GM18873 (cell line): ENCODE measurements around the gene OR2T11.
A peak's percentile ranks its signal among the peaks of the same experiment; 100 is the strongest.
"Not testable (repeated sequence)": the region's sequence is repeated elsewhere in the genome, so short reads cannot be mapped to it uniquely, and the experiment has no call there.

Source experiments
- ATAC-seq: cut with Tn5 transposase; IDR thresholded peaks from one replicate; pipeline ENCODE4 v1.9.1; 2021; ENCODE audit warnings: mild to moderate bottlenecking, moderate library complexity, moderate number of reproducible peaks; ENCODE audit not compliant: unreplicated experiment, low FRiP score

OR2T11 gene, protein sequence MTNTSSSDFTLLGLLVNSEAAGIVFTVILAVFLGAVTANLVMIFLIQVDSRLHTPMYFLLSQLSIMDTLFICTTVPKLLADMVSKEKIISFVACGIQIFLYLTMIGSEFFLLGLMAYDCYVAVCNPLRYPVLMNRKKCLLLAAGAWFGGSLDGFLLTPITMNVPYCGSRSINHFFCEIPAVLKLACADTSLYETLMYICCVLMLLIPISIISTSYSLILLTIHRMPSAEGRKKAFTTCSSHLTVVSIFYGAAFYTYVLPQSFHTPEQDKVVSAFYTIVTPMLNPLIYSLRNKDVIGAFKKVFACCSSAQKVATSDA

DNA sequence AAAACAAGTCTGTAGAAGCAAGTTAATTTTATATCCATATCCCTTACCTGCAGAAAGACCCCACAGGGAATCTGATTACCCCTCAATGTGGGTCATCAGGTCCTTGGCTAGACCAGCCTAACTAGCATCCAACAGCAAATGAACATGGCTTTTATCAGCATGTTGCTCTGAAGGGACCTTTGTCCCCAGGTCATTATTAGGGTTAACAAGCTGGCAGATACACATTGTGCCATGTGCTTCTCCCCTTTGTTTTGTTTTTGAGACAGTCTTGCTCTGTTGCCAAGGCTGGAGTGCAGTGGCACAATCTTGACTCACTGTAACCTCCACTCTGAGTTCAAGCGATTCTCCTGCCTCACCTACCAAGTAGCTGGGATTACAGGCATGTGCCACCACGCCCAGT is at the start of gene OR2T11:
TSS of gene OR2T11 (minus strand) at position 101 of the 400 bp plus-strand sequence. CDS start 7,963 bp downstream, outside the sequence.
- not testable (repeated sequence) for ATAC-seq

DNA sequence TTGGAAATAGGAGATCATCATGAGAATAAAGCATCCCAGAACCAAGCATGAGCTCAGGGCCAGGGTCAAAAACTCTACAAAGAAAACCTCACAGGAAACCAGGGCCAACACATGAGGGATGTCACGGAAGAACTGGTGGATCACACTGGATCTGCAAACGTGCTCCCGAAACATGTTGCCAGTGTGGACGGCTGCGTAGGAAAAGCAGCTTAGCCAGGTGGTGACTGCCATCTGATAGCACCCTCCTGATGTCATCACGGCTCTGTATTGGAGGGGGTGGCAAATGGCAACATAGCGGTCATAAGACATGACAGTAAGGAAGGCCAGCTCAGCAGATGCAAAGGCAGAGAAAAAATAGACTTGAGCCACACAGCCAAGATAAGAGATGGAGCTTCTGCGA is 46.8 kb upstream of the OR2T11 start:
- no peak for ATAC-seq

DNA sequence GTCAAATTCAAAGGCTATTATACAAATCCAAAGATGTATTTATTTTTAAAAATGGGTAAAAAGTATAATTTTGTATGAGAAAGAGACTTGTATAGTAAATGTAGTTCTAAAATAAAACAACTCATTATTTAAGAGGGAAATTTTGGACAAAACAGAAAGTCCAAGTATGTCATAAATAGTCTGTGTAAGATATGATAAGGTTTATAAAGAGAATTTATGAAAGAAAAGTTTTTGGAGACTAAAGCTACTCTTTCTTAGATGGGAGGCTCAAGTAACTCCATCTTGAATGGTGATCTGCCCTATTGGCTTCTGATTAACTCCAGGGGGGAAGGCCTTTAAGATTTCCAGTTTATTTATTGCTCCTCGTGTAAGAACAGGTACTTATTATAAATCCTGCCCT is 35.1 kb upstream of the OR2T11 start:
- ATAC-seq = no peak

DNA sequence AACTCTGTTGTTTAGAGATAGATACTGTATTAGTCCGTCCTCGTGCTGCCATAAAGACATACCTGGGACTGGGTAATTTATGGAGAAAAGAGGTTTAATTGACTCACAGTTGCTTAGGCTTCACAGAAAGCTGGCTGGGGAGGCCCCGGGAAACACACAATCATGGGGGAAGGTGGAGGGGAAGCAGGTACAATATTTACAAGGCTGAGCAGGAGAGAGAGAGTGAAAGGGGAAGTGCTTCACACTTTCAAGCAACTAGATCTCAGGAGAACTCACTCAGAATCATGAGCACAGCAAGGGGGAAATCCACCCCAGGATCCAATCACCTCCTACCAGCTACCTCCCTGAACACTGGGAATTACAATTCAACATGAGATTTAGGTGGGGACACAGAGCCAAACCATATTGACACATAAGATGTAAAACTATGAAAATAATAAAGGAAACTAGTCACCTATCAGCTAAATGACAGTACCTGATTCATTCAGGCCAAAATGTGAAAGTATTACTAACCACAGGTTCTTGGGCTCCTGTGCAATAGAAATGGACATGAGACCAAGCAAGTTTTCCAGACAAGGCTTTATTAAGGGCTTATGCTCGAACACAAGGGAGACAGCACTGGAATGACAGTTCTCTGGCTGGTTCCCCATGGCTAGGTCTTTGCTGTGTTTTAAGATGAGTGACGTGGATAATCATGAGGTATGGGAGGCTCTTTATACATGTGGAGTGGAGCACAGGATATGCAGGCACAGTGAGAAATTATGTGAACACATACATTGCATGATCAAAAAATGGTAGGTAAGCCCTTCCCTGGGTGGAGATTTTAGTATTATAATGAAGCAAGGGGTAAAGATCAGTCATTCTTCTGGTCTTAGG is 28.8 kb upstream of the OR2T11 start:
- ATAC-seq = peak; percentile 85

DNA sequence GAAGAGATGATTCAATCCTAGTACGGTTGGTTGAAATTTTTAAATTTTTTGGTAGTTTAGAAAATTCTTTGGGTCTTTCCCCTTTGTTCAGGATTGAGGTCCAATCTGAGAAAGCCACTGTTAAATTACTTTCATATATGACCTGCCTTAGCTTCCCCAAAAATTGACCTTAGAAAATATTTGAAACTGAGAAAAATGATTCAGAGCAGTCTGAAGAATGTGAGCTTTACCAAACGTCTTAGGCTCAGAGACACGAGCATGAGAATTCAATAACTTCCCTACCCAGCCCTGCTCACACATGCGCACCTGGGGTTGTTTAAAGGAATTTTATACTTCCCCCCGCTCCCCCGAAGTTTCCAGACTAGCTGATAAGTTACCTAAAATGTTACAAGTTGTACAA is 21.9 kb upstream of the OR2T11 start:
- not testable (repeated sequence) for ATAC-seq

DNA sequence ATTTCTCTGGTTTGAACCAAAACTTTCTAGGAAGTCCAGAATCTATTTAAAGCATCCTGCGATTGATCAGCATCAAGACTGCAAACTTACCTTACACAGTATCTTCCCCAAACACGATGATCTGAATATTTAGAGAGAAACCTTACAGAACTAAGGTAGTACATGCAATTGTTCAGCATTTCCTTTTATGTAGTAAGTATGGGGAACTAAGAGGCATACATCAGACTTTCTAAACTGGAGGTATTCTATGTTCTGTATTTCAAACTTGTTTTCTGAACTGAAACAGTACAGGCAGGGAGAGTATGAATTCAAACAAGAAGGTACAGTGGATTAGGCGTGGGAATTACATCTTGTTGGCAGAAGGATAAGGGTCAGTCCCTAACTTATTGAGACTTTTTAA is 20.5 kb upstream of the OR2T11 start, which contains the start of gene OR2T27:
TSS of gene OR2T27 (minus strand) at position 175 of the 400 bp plus-strand sequence. CDS start 4,644 bp downstream, outside the sequence.
- not testable (repeated sequence) for ATAC-seq

DNA sequence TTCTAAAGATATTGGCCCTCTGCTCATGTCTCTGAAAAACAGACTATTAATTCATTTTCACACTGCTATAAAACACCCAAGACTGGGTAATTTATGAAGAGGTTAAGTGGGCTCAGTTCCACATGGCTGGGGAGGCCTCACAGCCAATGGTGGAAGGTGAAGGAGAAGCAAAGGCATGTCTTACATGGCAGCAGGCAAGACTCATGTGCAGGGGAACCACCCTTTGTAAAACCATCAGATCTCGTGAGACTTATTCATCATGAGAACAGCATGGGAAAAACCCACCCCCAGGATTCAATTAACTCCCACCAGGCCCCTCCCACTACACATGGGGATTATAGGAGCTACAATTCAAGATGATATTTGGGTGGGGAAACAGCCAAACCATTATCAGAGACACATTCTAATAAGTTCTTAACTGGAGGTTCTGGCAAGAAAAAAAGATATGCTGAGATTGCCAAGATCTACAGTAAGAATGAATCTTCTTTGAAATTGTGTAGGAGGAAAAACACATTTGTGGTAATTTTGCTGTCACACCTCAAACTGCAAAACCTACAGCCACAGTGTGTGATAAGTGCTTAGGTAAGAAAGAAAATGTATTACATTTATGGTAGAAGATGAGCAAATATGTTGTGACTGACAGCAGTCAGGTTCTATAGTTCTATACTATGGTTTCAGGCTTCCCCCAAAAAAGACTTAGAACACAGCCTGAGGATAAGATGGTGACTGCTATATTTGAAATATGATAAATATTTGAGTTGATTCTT is 14.1 kb upstream of the OR2T11 start:
- not testable (repeated sequence) for ATAC-seq

DNA sequence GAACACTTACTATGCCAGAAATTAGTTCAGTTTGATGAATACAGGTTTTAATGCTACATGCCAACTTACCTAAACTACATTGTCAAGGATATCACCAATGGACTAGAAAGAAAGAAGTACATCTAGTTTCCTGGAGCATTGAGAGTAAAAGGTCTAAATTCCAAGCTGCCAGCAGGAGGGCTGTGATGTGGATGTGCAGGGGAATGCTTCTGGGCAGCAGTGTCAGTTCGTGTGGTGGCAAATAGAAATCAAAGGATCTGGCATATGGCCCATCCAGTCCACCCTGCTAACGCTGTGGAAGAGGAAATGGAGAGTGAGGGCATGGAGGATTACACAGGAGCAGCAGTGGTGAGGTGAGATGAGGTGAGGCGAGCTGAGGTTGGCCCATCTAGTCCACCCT is 10.3 kb upstream of the OR2T11 start, which contains the start of gene OR2T35:
TSS of gene OR2T35 (minus strand) at position 101 of the 400 bp plus-strand sequence. CDS start 6,020 bp downstream, outside the sequence.
- not testable (repeated sequence) for ATAC-seq

DNA sequence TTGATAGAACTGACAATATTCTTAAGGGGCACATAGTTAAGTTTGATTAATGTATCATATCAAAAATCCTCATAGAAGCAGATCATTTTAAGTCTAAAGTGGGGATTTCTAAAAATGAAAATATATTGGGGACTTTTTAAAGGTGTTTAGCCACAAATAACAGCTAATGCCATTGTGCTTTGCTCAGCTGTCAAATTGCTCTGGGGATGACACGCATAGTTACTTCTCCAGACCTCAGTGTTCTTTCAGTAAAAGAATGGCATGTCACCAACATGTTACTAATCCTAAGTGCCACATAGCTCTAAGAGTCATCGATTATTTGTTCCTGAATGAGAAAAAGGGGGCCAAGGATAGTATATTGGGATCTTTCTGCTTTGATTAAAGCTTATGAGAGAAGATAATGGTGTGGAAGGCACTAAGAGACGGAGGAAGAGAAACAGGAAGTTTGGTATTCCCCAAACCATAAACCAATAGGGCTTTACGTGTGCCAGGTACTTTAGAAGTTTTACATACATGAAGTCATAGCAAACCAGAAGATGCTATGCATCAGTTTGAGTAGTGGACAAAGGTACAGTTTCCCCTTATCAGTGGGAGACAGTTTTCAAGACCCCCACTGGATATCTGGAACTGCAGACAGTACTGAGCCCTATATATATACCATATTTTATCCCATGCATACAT is 8.2 kb upstream of the OR2T11 start:
- ATAC-seq = peak; percentile 83

DNA sequence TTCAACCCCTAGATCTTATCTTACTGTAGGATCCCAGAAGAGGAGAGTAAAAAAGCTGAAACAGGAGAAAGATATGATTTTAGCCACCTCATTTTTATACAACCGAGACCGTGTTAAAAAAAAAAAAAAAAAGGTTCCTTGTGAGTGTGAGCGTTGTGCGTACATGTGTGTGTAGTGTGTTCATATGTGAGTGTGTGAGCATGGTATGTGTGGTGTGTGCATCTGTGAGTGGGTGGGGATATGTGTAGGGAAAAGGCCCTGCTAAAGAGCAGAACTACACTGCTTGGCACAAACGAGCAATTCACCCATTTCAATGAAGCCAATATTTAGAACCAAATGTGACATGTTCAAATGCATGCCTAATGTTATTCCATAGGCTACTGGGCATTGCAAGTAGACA is 6.7 kb upstream of the OR2T11 start:
- not testable (repeated sequence) for ATAC-seq

DNA sequence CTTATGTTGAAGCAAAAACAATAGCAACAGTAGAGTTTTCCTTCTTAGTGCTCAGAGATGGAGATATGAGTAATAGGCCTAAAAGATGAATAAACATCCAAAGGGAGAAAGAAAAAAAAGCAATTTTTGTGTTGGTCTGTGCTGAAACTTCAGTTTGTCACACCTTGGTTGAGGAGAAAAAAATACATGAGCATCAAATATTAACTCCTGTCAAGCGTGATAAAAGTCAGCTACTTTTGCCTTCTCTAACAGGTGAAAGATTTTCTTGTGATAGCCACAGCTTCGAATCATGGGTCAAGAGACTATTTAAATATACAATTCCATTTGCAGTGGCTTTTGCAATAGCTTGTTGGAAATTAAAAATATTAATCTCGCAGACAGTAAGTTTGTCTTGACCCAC is 6.0 kb upstream of the OR2T11 start:
- not testable (repeated sequence) for ATAC-seq

DNA sequence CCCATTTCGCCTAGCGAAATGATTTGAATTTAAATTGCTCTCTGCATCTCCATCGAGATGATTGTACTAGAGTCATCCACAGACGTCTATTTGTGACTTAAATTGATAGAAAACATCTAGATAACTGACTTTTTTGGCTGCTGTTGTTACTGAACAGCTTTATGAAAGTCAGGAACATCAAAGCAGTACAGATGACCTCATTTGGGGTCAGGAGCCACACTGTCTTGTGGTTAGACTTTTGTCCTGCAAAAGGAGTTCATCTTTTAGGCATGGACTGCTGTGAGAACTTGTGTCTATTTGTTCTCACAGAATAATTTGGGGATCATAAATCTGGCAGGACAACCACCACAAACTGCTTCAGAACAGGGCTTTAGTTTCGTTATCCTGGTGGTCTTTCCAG is 4.8 kb upstream of the OR2T11 start:
- ATAC-seq = not testable (repeated sequence)

DNA sequence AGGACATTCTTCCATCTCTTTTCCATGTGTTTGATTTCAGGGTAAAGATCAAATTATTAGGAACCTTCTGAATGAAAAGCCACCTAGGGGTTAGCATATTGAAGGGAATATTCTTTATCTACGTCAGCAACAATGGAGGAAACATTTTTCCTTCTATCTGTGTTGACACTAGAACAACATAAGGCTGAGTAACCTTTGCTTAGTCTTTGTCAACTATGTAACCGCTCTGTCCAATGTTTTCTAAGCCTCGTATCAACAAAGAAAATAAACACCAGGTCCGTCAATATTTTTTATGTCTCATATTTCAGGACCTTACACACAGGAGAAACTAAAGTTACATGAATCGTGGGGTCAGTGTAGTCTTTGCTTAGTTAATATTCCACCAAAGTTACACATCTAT is 1.7 kb upstream of the OR2T11 start:
- not testable (repeated sequence) for ATAC-seq

DNA sequence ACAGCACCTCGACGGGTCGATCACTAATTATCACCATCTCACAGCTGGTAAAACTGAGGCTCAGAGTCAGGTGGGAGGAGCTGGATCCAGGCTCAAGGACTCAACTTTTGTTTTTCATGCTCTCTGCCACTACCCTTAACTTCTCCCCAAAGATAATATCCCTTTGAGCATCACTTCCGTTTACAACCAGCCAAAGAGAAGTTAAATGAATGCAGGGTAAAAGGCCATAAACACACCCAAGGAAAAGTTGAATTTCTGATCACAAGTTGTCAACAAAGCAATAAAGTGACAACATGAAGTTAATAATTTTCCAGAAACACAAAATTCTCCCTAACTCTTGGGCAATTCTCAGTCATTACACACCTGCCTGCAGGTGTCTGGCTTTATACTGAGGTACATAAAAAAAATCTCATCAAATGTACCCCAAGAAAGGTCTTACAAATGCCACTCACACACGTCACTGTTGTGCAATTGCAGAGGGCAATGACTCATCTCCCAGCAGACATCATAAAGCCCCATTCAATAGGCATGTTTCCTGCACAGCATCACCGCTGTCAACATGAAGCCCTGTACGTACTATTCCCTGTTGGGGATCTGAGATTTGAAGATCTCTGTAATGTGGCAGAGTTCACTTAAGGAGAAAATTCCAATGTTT is 3.4 kb downstream of the OR2T11 start:
- ATAC-seq = no peak

DNA sequence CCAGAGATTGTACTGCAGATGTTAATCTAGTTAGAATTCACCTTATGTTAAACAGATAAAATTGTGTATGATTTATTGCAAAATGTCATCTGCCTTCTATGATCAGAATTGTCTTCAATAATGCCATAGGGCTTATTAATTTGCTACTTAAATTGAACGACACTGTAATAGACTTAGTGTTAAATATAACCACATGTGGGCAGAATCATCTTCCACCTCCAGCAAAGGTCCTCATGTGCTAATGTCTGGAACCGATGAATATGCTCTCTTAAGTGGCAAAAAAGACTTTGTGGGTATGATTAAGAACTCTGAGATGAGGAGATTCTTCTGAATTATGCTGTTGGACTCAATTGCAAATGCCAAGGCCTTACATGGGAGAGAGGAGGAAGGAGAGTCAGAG is 4.3 kb downstream of the OR2T11 start:
- no peak for ATAC-seq

DNA sequence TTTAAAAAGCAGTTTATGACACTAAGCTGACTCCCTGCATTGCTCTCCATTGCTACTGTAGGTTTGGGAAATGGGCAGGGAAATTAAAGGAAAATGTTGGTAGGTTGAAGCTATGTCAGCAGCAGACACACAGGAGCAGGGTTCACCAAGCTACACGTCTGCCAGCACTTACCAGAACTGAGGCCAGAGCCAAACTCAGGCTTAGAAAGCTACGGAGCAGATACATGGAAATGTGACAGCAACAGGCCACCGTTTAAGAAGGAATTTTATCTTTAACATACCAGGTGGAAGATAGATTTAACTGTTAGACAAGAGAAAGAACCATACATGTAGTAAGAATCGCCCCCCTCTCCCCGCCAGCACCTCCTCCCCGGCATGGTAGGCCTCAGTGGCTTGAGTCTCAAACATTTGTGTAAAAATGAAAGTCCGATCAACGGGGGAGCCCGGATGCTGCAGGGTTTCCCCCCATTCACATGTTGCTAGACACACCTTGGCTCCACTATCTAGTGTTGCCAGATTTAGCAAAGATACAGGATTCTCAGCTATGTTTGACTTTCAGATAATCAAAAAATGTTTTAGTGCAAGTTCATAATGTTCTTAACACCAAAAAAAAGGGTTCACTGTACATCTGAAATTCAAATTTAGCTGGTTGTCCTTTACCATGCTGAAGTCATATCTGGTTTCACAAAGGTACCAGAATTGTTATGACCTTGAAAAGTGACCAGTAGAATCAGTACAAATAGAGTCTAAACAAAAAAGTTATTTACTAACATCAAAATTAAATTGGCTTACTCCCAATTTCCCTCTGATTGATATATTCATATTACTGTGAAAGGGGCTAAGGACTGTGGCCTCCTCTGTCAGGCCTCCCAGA is 6.7 kb downstream of the OR2T11 start:
- peak; percentile 72 for ATAC-seq

DNA sequence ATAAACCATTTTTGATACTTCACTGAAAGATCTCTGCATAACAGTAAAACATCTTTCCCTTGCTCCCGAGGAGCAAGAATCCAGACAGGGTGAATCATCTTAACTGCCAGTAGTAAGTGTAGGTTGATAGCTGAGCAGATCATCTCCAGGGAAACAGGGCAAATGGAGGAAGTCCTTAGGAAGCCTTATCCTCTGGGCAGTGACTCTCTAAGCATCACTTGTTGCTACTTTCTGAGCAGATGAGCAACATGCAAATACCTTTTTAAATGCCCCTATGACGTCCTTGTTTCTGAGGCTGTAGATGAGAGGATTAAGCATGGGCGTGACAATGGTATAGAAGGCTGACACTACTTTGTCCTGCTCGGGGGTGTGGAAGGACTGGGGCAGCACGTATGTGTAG is 8.9 kb downstream of the OR2T11 start:
- ATAC-seq = no peak

DNA sequence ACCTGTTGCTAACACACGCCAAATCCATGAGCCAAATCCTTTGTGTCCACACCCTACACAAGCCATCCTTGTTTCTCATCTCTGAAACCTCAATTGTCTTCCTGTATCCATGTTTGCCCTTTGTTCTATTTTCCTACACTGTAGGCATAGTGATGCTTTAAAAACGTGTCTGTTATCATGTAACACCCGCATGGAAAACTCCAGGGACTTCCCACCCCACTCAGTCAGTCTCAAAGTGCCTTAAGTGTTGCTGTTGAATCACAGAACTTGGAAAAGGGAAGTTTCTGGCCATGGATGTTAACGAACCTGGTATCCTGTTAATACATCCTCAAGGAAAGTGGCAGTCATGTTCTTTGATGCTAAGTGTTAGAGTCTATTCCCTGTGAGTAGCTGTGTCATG is 9.7 kb downstream of the OR2T11 start:
- ATAC-seq = no peak
